A673 (cell line): ENCODE data around the gene SIX2. TPM values are rescaled to one million over a fixed set of nuclear protein-coding genes. Genes with fewer than 3 reads are reported as not detected.

Source experiments
- BruUV-seq: library from RNA; stranded (reverse); fragments of 400-500 nt; replicated peaks from 2 replicates; lab custom pipeline; 2021; lab: Mats Ljungman, UMichigan
- CTCF ChIA-PET: fragments of 300-600 bp; sonication (Branson Sonifier 250); formaldehyde crosslinking; loops from one replicate; lab custom pipeline; 2022; ENCODE audit warnings: antibody characterized with exemption; lab: Charles Lee
- POLR2A ChIA-PET: fragments of 300-600 bp; sonication (Branson Sonifier 250); formaldehyde crosslinking; loops from one replicate; lab custom pipeline; 2022; ENCODE audit warnings: antibody characterized with exemption; ENCODE audit not compliant: low non-redundant PET; lab: Charles Lee
- DNase-seq: peaks from one replicate; pipeline ENCODE4 v3.0.0-alpha.2; 2015; ENCODE audit warnings: low spot score
- H3K27ac ChIP-seq: fragments of 200-600 bp; sonication (generic); 2 replicates; pipeline ENCODE4 v1.5.1; 2016; ENCODE audit warnings: mixed run types, low read depth, mild to moderate bottlenecking, mixed read lengths, antibody characterized with exemption, low read length; ENCODE audit not compliant: poor library complexity, severe bottlenecking
- H3K27me3 ChIP-seq: fragments of 200-600 bp; sonication (generic); replicated peaks from 2 replicates; pipeline ENCODE4 v1.6.1; 2017; ENCODE audit warnings: mixed run types, low read depth, mild to moderate bottlenecking, mixed read lengths, antibody characterized with exemption, low read length; ENCODE audit not compliant: insufficient read depth, poor library complexity
- H3K36me3 ChIP-seq: fragments of 200-600 bp; sonication (generic); 2 replicates; pipeline ENCODE4 v1.6.1; 2016; ENCODE audit warnings: mixed run types, mild to moderate bottlenecking, mixed read lengths, antibody characterized with exemption, low read length; ENCODE audit not compliant: insufficient read depth, poor library complexity, severe bottlenecking
- H3K4me1 ChIP-seq: fragments of 200-600 bp; sonication (generic); 2 replicates; pipeline ENCODE4 v1.6.1; 2017; ENCODE audit warnings: mixed run types, mild to moderate bottlenecking, mixed read lengths, antibody characterized with exemption, low read length; ENCODE audit not compliant: insufficient read depth, poor library complexity, severe bottlenecking
- H3K4me3 ChIP-seq: fragments of 200-600 bp; sonication (generic); 2 replicates; pipeline ENCODE4 v1.5.1; 2016; ENCODE audit warnings: low read depth, mixed run types, mild to moderate bottlenecking, mixed read lengths, low read length; ENCODE audit not compliant: poor library complexity, severe bottlenecking
- H3K9me3 ChIP-seq: fragments of 200-600 bp; sonication (generic); 2 replicates; pipeline ENCODE4 v1.6.1; 2016; ENCODE audit warnings: mixed run types, low read depth, mild to moderate bottlenecking, mixed read lengths, antibody characterized with exemption, low read length; ENCODE audit not compliant: poor library complexity, severe bottlenecking
- CTCF ChIP-seq: fragments of 300-800, 200-600 bp; sonication (generic); conservative IDR thresholded peaks from 2 replicates; pipeline ENCODE4 v1.5.1; 2017; ENCODE audit warnings: low read depth, mild to moderate bottlenecking, antibody characterized with exemption, low read length, moderate library complexity, mixed read lengths
- EZH2 ChIP-seq: fragments of 200-600 bp; sonication (generic); IDR thresholded peaks from 2 replicates; pipeline ENCODE4 v1.6.1; 2017; ENCODE audit warnings: borderline replicate concordance, low read depth, mild to moderate bottlenecking, mixed read lengths, antibody characterized with exemption, low read length; ENCODE audit not compliant: poor library complexity, severe bottlenecking
- intact Hi-C: fragments of 100-400 bp; cut with micrococcal nuclease; formaldehyde crosslinking; loops from one replicate; pipeline ENCODE4 v1.10.0; 2022; ENCODE audit not compliant: unreplicated experiment
- total RNA-seq: library from RNA; stranded (reverse); gene quantifications from 2 replicates; pipeline ENCODE4 v1.2.3, GENCODE V29; 2021

Gene SIX2
- total RNA-seq, 1 experiment from 2014 or later: not detected

GRCh38 chr2:45052388-45052928 is 43.2 kb upstream of the SIX2 start:
- Histone ChIP-seq H3K27me3 (peaks cover 2% of the 10 kb centered on the region), H3K36me3 (no peaks in the 10 kb centered on the region), H3K9me3 (no peaks in the 10 kb centered on the region), H3K4me3 (no peak overlapping the region), H3K27ac (no peak overlapping the region), H3K4me1 (no peaks in the 10 kb centered on the region)
- TF ChIP-seq EZH2 (no peak), CTCF (no peak)
- no TSS peak for BruUV-seq
- POLR2A ChIA-PET: no interaction called here
- CTCF ChIA-PET: no interaction called here
- DNase-seq: no peak
- intact Hi-C loops: no loop called here

GRCh38 chr2:45049569-45050336 is 40.5 kb upstream of the SIX2 start:
- ChIA-PET POLR2A (no interaction called here), CTCF (no interaction called here)
- no peak for DNase-seq
- no TSS peak for BruUV-seq
- no peaks in the 10 kb centered on the region for H3K36me3 ChIP-seq
- no peaks in the 10 kb centered on the region for H3K4me1 ChIP-seq
- no peaks in the 10 kb centered on the region for H3K9me3 ChIP-seq
- no peak overlapping the region for H3K4me3 ChIP-seq
- TF ChIP-seq EZH2 (no peak), CTCF (no peak)
- no peak overlapping the region for H3K27ac ChIP-seq
- H3K27me3 ChIP-seq: peaks cover 5% of the 10 kb centered on the region
- intact Hi-C loops: no loop called here

GRCh38 chr2:45047301-45047700 is 38.0 kb upstream of the SIX2 start:
- Histone ChIP-seq H3K9me3 (no peaks in the 10 kb centered on the region), H3K4me1 (no peaks in the 10 kb centered on the region), H3K27ac (no peak overlapping the region), H3K36me3 (no peaks in the 10 kb centered on the region), H3K27me3 (peaks cover 19% of the 10 kb centered on the region), H3K4me3 (no peak overlapping the region)
- intact Hi-C loops: no loop called here
- TF ChIP-seq EZH2: no peak
- BruUV-seq: no TSS peak
- no peak for DNase-seq
- CTCF ChIA-PET: no interaction called here
- POLR2A ChIA-PET: no interaction called here

- intact Hi-C loops: no loop called here
- H3K9me3 ChIP-seq: no peaks in the 10 kb centered on the region
- H3K27ac ChIP-seq: no peak overlapping the region
- H3K27me3 ChIP-seq: peaks cover 24% of the 10 kb centered on the region
- no peak overlapping the region for H3K4me3 ChIP-seq
- no peak for DNase-seq
- no TSS peak for BruUV-seq
- ChIA-PET POLR2A (no interaction called here), CTCF (no interaction called here)
- no peaks in the 10 kb centered on the region for H3K36me3 ChIP-seq
- TF ChIP-seq EZH2: no peak
- no peak for TF ChIP-seq CTCF
- no peaks in the 10 kb centered on the region for H3K4me1 ChIP-seq
Measured at GRCh38 chr2:45046786-45047185, 37.5 kb upstream of the SIX2 start.
